ENCODE data around the gene GRIA4.

The GRIA4 gene

GRCh38 chr11:105838668-105839384 is 229.0 kb downstream of the GRIA4 start:
- Histone ChIP-seq H3K18ac (ENCODE audit: low read length) (no peak overlapping the region), H2BK120ac (ENCODE audit: low read depth, low read length) (no peak overlapping the region), H2AK5ac (ENCODE audit: low read length) (no peak overlapping the region), H3K56ac (ENCODE audit: low read length) (no peak overlapping the region), H3K79me1 (ENCODE audit: low read length) (no peaks in the 10 kb centered on the region), H3K4ac (ENCODE audit: low read depth, low read length) (no peak overlapping the region), H3K27ac (ENCODE audit: low read depth, low read length) (no peak overlapping the region), H3K36me3 (ENCODE audit: control insufficient read depth, insufficient read depth, low read length) (no peaks in the 10 kb centered on the region), H3K79me2 (ENCODE audit: control insufficient read depth, insufficient read depth, low read length) (no peaks in the 10 kb centered on the region), H3K4me2 (ENCODE audit: low read length) (no peak overlapping the region), H3K4me1 (ENCODE audit: control insufficient read depth, low read depth, low read length) (no peaks in the 10 kb centered on the region), H4K8ac (ENCODE audit: low read depth, low read length) (no peak overlapping the region), H2BK5ac (ENCODE audit: low read length) (no peak overlapping the region), H2BK15ac (replicated peaks; ENCODE audit: low read depth) (no peak overlapping the region), H3K27me3 (ENCODE audit: insufficient read depth, low read length, poor library complexity) (no peaks in the 10 kb centered on the region), H3K9ac (ENCODE audit: low read length) (no peak overlapping the region), H3K23ac (ENCODE audit: low read length) (no peak overlapping the region), H3K4me3 (ENCODE audit: low read length) (no peak overlapping the region), H4K5ac (ENCODE audit: low read length) (no peak overlapping the region)
- WGBS (ENCODE audit: extremely low coverage, insufficient coverage, low lambda C conversion rate) = 100% methylated on average over 1 of the region's 4 CpGs
- peak; percentile 28 for DNase-seq

DNA sequence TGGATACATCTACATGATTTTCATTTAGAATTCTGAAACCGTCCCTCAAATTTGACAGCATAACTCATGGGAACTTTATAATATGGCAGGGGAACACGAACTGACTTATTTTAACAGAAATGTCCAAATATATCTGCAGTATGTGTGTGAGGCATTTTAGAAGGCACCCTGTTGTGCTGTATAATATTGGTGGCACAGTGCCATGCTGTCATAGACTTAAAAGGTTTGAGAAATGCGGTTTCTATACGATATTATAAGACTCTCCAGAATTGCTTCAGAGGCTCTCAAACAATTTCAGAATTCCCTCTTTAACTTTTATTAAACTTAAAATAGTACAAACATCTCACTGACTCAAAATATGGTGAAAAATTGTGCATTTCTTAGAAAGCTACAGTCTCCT is 230.5 kb downstream of the GRIA4 start:
- Histone ChIP-seq H3K23ac (ENCODE audit: low read length) (no peak overlapping the region), H2BK5ac (ENCODE audit: low read length) (no peak overlapping the region), H3K36me3 (ENCODE audit: control insufficient read depth, insufficient read depth, low read length) (no peaks in the 10 kb centered on the region), H2AK5ac (ENCODE audit: low read length) (no peak overlapping the region), H4K8ac (ENCODE audit: low read depth, low read length) (no peak overlapping the region), H3K4ac (ENCODE audit: low read depth, low read length) (no peak overlapping the region), H3K4me1 (ENCODE audit: control insufficient read depth, low read depth, low read length) (no peaks in the 10 kb centered on the region), H3K27me3 (ENCODE audit: insufficient read depth, low read length, poor library complexity) (no peaks in the 10 kb centered on the region), H3K56ac (ENCODE audit: low read length) (no peak overlapping the region), H3K18ac (ENCODE audit: low read length) (no peak overlapping the region), H3K27ac (ENCODE audit: low read depth, low read length) (no peak overlapping the region), H3K4me3 (ENCODE audit: low read length) (no peak overlapping the region), H2BK120ac (ENCODE audit: low read depth, low read length) (no peak overlapping the region), H4K5ac (ENCODE audit: low read length) (no peak overlapping the region), H3K9ac (ENCODE audit: low read length) (no peak overlapping the region), H3K79me2 (ENCODE audit: control insufficient read depth, insufficient read depth, low read length) (no peaks in the 10 kb centered on the region), H2BK15ac (replicated peaks; ENCODE audit: low read depth) (no peak overlapping the region), H3K79me1 (ENCODE audit: low read length) (no peaks in the 10 kb centered on the region), H3K4me2 (ENCODE audit: low read length) (no peak overlapping the region)
- WGBS (ENCODE audit: extremely low coverage, insufficient coverage, low lambda C conversion rate) = no CpG with 5 or more reads among the region's 4 CpGs
- DNase-seq = no peak

DNA sequence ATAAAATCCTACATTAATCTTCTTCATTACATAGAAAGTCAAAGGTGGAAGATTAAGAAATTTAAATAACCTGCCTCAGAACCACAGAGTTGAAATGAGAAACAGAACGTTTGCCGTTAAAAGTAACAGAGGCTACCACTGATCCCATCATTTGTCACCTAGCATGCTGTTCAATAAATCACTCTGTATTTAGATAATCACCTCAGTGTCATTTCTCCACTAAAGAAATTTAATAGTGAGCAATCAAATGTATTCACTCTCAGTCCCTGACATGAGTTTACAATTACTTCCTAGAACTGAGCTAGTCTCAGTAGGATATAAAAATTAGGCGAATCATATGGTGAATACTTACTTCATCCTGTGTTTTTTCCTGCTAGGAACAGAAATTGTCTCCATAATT is 242.5 kb downstream of the GRIA4 start:
- H3K27ac ChIP-seq (ENCODE audit: low read depth, low read length) = no peak overlapping the region
- H3K4me1 ChIP-seq (ENCODE audit: control insufficient read depth, low read depth, low read length) = no peaks in the 10 kb centered on the region

DNA sequence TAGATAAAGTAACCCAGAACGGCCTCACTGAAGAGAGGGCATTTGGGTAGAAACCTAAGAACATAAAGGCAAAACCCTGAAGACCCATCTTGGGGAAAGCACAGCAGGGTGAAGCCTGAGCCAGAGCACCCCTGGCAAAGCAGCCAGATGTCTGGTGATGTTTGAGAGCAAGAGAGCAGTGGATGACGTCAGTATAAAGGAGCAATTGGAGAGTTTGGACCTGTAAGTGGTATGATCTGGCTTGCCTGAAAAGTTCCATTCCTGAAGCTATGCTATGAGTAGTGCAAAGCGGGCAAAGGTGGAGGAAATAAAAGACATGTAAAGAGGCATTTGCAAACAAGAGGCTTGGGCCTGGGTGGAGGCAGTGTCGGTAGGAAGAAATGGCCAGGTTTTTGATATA is 244.4 kb downstream of the GRIA4 start:
- Histone ChIP-seq H2AK5ac (ENCODE audit: low read length) (no peak overlapping the region), H4K8ac (ENCODE audit: low read depth, low read length) (no peak overlapping the region), H3K27me3 (ENCODE audit: insufficient read depth, low read length, poor library complexity) (no peaks in the 10 kb centered on the region), H3K4me2 (ENCODE audit: low read length) (no peak overlapping the region), H3K4ac (ENCODE audit: low read depth, low read length) (no peak overlapping the region), H3K36me3 (ENCODE audit: control insufficient read depth, insufficient read depth, low read length) (no peaks in the 10 kb centered on the region), H2BK5ac (ENCODE audit: low read length) (no peak overlapping the region), H3K79me1 (ENCODE audit: low read length) (no peaks in the 10 kb centered on the region), H2BK15ac (replicated peaks; ENCODE audit: low read depth) (no peak overlapping the region), H3K4me3 (ENCODE audit: low read length) (no peak overlapping the region), H3K23ac (ENCODE audit: low read length) (no peak overlapping the region), H3K4me1 (ENCODE audit: control insufficient read depth, low read depth, low read length) (no peaks in the 10 kb centered on the region), H3K9ac (ENCODE audit: low read length) (no peak overlapping the region), H2BK120ac (ENCODE audit: low read depth, low read length) (no peak overlapping the region), H3K18ac (ENCODE audit: low read length) (no peak overlapping the region), H3K56ac (ENCODE audit: low read length) (no peak overlapping the region), H3K27ac (ENCODE audit: low read depth, low read length) (no peak overlapping the region), H4K5ac (ENCODE audit: low read length) (no peak overlapping the region), H3K79me2 (ENCODE audit: control insufficient read depth, insufficient read depth, low read length) (no peaks in the 10 kb centered on the region)
- no CpG with 5 or more reads among the region's 4 CpGs for WGBS (ENCODE audit: extremely low coverage, insufficient coverage, low lambda C conversion rate)
- no peak for DNase-seq

More for the DNA sequence above, 242.5 kb downstream of the GRIA4 start:
- Histone ChIP-seq H3K4ac (ENCODE audit: low read depth, low read length) (no peak overlapping the region), H3K9ac (ENCODE audit: low read length) (no peak overlapping the region), H3K4me2 (ENCODE audit: low read length) (no peak overlapping the region), H3K56ac (ENCODE audit: low read length) (no peak overlapping the region), H2AK5ac (ENCODE audit: low read length) (no peak overlapping the region), H2BK15ac (replicated peaks; ENCODE audit: low read depth) (no peak overlapping the region), H3K4me3 (ENCODE audit: low read length) (no peak overlapping the region), H3K79me1 (ENCODE audit: low read length) (no peaks in the 10 kb centered on the region), H2BK5ac (ENCODE audit: low read length) (no peak overlapping the region), H3K79me2 (ENCODE audit: control insufficient read depth, insufficient read depth, low read length) (no peaks in the 10 kb centered on the region), H3K18ac (ENCODE audit: low read length) (no peak overlapping the region), H4K8ac (ENCODE audit: low read depth, low read length) (no peak overlapping the region), H3K23ac (ENCODE audit: low read length) (no peak overlapping the region), H2BK120ac (ENCODE audit: low read depth, low read length) (no peak overlapping the region), H3K36me3 (ENCODE audit: control insufficient read depth, insufficient read depth, low read length) (no peaks in the 10 kb centered on the region), H3K27me3 (ENCODE audit: insufficient read depth, low read length, poor library complexity) (no peaks in the 10 kb centered on the region), H4K5ac (ENCODE audit: low read length) (no peak overlapping the region)
- DNase-seq = no peak
- WGBS (ENCODE audit: extremely low coverage, insufficient coverage, low lambda C conversion rate) = no CpG with 5 or more reads among the region's 3 CpGs

GRCh38 chr11:105856954-105857353 is 247.1 kb downstream of the GRIA4 start:
- Histone ChIP-seq H3K27ac (ENCODE audit: low read depth, low read length) (no peak overlapping the region), H3K18ac (ENCODE audit: low read length) (no peak overlapping the region), H3K27me3 (ENCODE audit: insufficient read depth, low read length, poor library complexity) (no peaks in the 10 kb centered on the region), H3K79me2 (ENCODE audit: control insufficient read depth, insufficient read depth, low read length) (no peaks in the 10 kb centered on the region), H2AK5ac (ENCODE audit: low read length) (no peak overlapping the region), H3K56ac (ENCODE audit: low read length) (no peak overlapping the region), H2BK15ac (replicated peaks; ENCODE audit: low read depth) (no peak overlapping the region), H3K9ac (ENCODE audit: low read length) (no peak overlapping the region), H3K4me3 (ENCODE audit: low read length) (no peak overlapping the region), H2BK120ac (ENCODE audit: low read depth, low read length) (no peak overlapping the region), H3K4me2 (ENCODE audit: low read length) (no peak overlapping the region), H2BK5ac (ENCODE audit: low read length) (no peak overlapping the region), H3K79me1 (ENCODE audit: low read length) (no peaks in the 10 kb centered on the region), H3K36me3 (ENCODE audit: control insufficient read depth, insufficient read depth, low read length) (no peaks in the 10 kb centered on the region), H3K4ac (ENCODE audit: low read depth, low read length) (no peak overlapping the region), H3K4me1 (ENCODE audit: control insufficient read depth, low read depth, low read length) (no peaks in the 10 kb centered on the region), H4K5ac (ENCODE audit: low read length) (no peak overlapping the region), H3K23ac (ENCODE audit: low read length) (no peak overlapping the region), H4K8ac (ENCODE audit: low read depth, low read length) (no peak overlapping the region)
- DNase-seq = no peak
- no CpG with 5 or more reads among the region's 3 CpGs for WGBS (ENCODE audit: extremely low coverage, insufficient coverage, low lambda C conversion rate)

DNA sequence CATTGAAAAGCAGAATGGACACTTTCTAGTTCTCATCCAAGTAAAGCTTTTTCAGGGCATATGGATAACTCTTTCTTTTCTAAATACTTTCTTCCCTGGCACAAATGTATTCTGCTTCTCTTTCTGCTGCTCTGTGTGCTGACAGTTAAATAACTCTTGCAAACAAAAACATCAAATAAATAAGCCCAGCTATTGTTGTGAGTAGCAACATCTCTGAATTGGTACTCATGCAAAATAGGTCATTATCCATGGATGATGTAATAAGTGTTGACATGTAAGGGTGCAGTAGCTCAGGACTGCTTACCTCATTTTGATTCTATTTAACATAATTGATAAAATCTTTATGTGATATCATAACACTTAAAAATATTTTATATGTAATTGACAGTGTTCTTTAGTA is 247.9 kb downstream of the GRIA4 start:
- H3K18ac ChIP-seq (ENCODE audit: low read length) = no peak overlapping the region
- DNase-seq = no peak
- no peak overlapping the region for H3K23ac ChIP-seq (ENCODE audit: low read length)
- no peak overlapping the region for H4K8ac ChIP-seq (ENCODE audit: low read depth, low read length)
- H3K4me2 ChIP-seq (ENCODE audit: low read length) = no peak overlapping the region
- H2BK120ac ChIP-seq (ENCODE audit: low read depth, low read length) = no peak overlapping the region
- no peak overlapping the region for H3K56ac ChIP-seq (ENCODE audit: low read length)
- H4K5ac ChIP-seq (ENCODE audit: low read length) = no peak overlapping the region
- H3K9ac ChIP-seq (ENCODE audit: low read length) = no peak overlapping the region
- H3K79me2 ChIP-seq (ENCODE audit: control insufficient read depth, insufficient read depth, low read length) = no peaks in the 10 kb centered on the region
- H2AK5ac ChIP-seq (ENCODE audit: low read length) = no peak overlapping the region
- H2BK5ac ChIP-seq (ENCODE audit: low read length) = no peak overlapping the region
- no peak overlapping the region for H2BK15ac ChIP-seq (replicated peaks; ENCODE audit: low read depth)
- no peaks in the 10 kb centered on the region for H3K4me1 ChIP-seq (ENCODE audit: control insufficient read depth, low read depth, low read length)
- H3K79me1 ChIP-seq (ENCODE audit: low read length) = no peaks in the 10 kb centered on the region
- H3K4ac ChIP-seq (ENCODE audit: low read depth, low read length) = no peak overlapping the region
- H3K4me3 ChIP-seq (ENCODE audit: low read length) = no peak overlapping the region
- no peak overlapping the region for H3K27ac ChIP-seq (ENCODE audit: low read depth, low read length)
- no peaks in the 10 kb centered on the region for H3K27me3 ChIP-seq (ENCODE audit: insufficient read depth, low read length, poor library complexity)
- no peaks in the 10 kb centered on the region for H3K36me3 ChIP-seq (ENCODE audit: control insufficient read depth, insufficient read depth, low read length)

Data from mesendoderm (in vitro differentiated cells).